Activated CD4-positive, alpha-beta T cell treated with anti-CD3 and anti-CD28 coated beads, Interleukin-2, Interleukin-6, amounts not matched to agents 100 ng/mL and 50 ng/mL, durations not matched to agents 16 hours and 8 hours (primary cell): ENCODE data around the gene HIVEP1.

Source experiments
- DNase-seq: peaks from one replicate; pipeline ENCODE4 v3.0.0-alpha.2; 2020

Gene HIVEP1

GRCh38 chr6:12020187-12020791, 8.2 kb downstream of the HIVEP1 start:
- DNase-seq: no peak

- no peak for DNase-seq
Measured at GRCh38 chr6:12022481-12022880, 10.4 kb downstream of the HIVEP1 start.

GRCh38 chr6:12022953-12023388, 10.9 kb downstream of the HIVEP1 start:
- DNase-seq: no peak

- DNase-seq: no peak
Measured at GRCh38 chr6:12024216-12024615, 12.1 kb downstream of the HIVEP1 start.

- DNase-seq: no peak
Measured at GRCh38 chr6:12024699-12025434, 12.8 kb downstream of the HIVEP1 start.

GRCh38 chr6:12026120-12026519, 14.0 kb downstream of the HIVEP1 start:
- no peak for DNase-seq

GRCh38 chr6:12026833-12027232, 14.7 kb downstream of the HIVEP1 start:
- DNase-seq: no peak

- no peak for DNase-seq
Measured at GRCh38 chr6:12028213-12028612, 16.1 kb downstream of the HIVEP1 start.

GRCh38 chr6:12029979-12030737, 18.0 kb downstream of the HIVEP1 start:
- DNase-seq: no peak

GRCh38 chr6:12030993-12031550, 19.0 kb downstream of the HIVEP1 start:
- DNase-seq: no peak

- DNase-seq: no peak
Measured at GRCh38 chr6:12032783-12033573, 20.9 kb downstream of the HIVEP1 start.

- DNase-seq: no peak
Measured at GRCh38 chr6:12033770-12034169, 21.7 kb downstream of the HIVEP1 start.

GRCh38 chr6:12034349-12034748, 22.2 kb downstream of the HIVEP1 start:
- no peak for DNase-seq

- no peak for DNase-seq
Measured at GRCh38 chr6:12034837-12035236, 22.7 kb downstream of the HIVEP1 start.

- DNase-seq: no peak
Measured at GRCh38 chr6:12036766-12037165, 24.7 kb downstream of the HIVEP1 start.

GRCh38 chr6:12037798-12038197, 25.7 kb downstream of the HIVEP1 start:
- no peak for DNase-seq

GRCh38 chr6:12039540-12040459, 27.7 kb downstream of the HIVEP1 start:
- no peak for DNase-seq

GRCh38 chr6:12047304-12047703, 35.2 kb downstream of the HIVEP1 start:
- DNase-seq: no peak

- DNase-seq: no peak
Measured at GRCh38 chr6:12047792-12048432, 35.8 kb downstream of the HIVEP1 start.

- peak; percentile 43 for DNase-seq
Measured at GRCh38 chr6:12048609-12049008, 36.5 kb downstream of the HIVEP1 start.

- DNase-seq: no peak
Measured at GRCh38 chr6:12049165-12049564, 37.1 kb downstream of the HIVEP1 start.
